GM10266 (cell line): ENCODE results near the gene TANC1.

Source experiments
- DNase-seq: peaks from one replicate; pipeline ENCODE4 v3.0.0; 2012; ENCODE audit errors: extremely low spot score
- CTCF ChIP-seq: IDR thresholded peaks from 2 replicates; pipeline ENCODE4 v1.5.1; 2012; ENCODE audit warnings: mild to moderate bottlenecking, low read depth; ENCODE audit not compliant: control insufficient read depth, insufficient read depth; ENCODE audit errors: missing control alignments

The TANC1 gene

GRCh38 chr2:159063677-159064076 lies 95.2 kb downstream of the TANC1 start:
- no peak for TF ChIP-seq CTCF
- DNase-seq, result no peak

- TF ChIP-seq CTCF, result no peak
- no peak for DNase-seq
These were observed 96.2 kb downstream of the TANC1 start for GRCh38 chr2:159064446-159065301.

GRCh38 chr2:159065313-159065712 lies 96.9 kb downstream of the TANC1 start:
- DNase-seq, result no peak
- TF ChIP-seq CTCF, result no peak

- DNase-seq, result no peak
These were observed 97.5 kb downstream of the TANC1 start for GRCh38 chr2:159065891-159066290.

GRCh38 chr2:159066541-159067156 lies 98.2 kb downstream of the TANC1 start:
- DNase-seq, result no peak
- TF ChIP-seq CTCF, result no peak

More at GRCh38 chr2:159065891-159066290, 97.5 kb downstream of the TANC1 start:
- TF ChIP-seq CTCF, result no peak

- no peak for TF ChIP-seq CTCF
- DNase-seq, result no peak
These were observed 99.5 kb downstream of the TANC1 start for GRCh38 chr2:159067971-159068370.

GRCh38 chr2:159069229-159069628 lies 100.8 kb downstream of the TANC1 start:
- TF ChIP-seq CTCF, result no peak
- DNase-seq, result no peak
